Hepatocyte (in vitro differentiated cells): ENCODE measurements around the gene TRAM2. TPM values are rescaled to one million over a fixed set of nuclear protein-coding genes. Genes with fewer than 3 reads are reported as not detected.

Source experiments
- DNase-seq: peaks from one replicate; pipeline ENCODE4 v3.0.0-alpha.2; 2016; ENCODE audit warnings: low spot score
- H2AFZ ChIP-seq: fragments of 200-600 bp; sonication (generic); 2 replicates; pipeline ENCODE4 v1.6.0; 2016; ENCODE audit warnings: antibody characterized with exemption, mild to moderate bottlenecking
- H3K27ac ChIP-seq: fragments of 200-600 bp; sonication (generic); 2 replicates; pipeline ENCODE4 v1.5.1; 2016; ENCODE audit warnings: mild to moderate bottlenecking
- H3K27me3 ChIP-seq: fragments of 200-600 bp; sonication (generic); 2 replicates; pipeline ENCODE4 v1.6.1; 2016
- H3K36me3 ChIP-seq: fragments of 200-600 bp; sonication (generic); replicated peaks from 2 replicates; pipeline ENCODE4 v1.5.1; 2016; ENCODE audit warnings: low read depth; ENCODE audit not compliant: insufficient read depth
- H3K4me1 ChIP-seq: fragments of 200-600 bp; sonication (generic); 2 replicates; pipeline ENCODE4 v1.5.1; 2016; ENCODE audit warnings: mild to moderate bottlenecking, moderate library complexity; ENCODE audit not compliant: insufficient read depth
- H3K4me2 ChIP-seq: fragments of 200-600 bp; sonication (generic); 2 replicates; pipeline ENCODE4 v1.6.0; 2016
- H3K4me3 ChIP-seq: fragments of 200-600 bp; sonication (generic); 2 replicates; pipeline ENCODE4 v1.5.1; 2016; ENCODE audit warnings: mild to moderate bottlenecking
- H3K79me2 ChIP-seq: fragments of 200-600 bp; sonication (generic); 2 replicates; pipeline ENCODE4 v1.6.0; 2017; ENCODE audit warnings: mild to moderate bottlenecking
- H3K9me2 ChIP-seq: fragments of 200-600 bp; sonication (generic); replicated peaks from 2 replicates; pipeline ENCODE4 v1.6.0; 2017; ENCODE audit warnings: mild to moderate bottlenecking; ENCODE audit not compliant: insufficient read depth
- H3K9me3 ChIP-seq: fragments of 200-600 bp; sonication (generic); 2 replicates; pipeline ENCODE4 v1.5.1; 2016; ENCODE audit warnings: low read depth, mild to moderate bottlenecking
- H4K20me1 ChIP-seq: fragments of 200-600 bp; sonication (generic); 2 replicates; pipeline ENCODE4 v1.6.0; 2016; ENCODE audit warnings: mild to moderate bottlenecking; ENCODE audit not compliant: insufficient read depth, poor library complexity, severe bottlenecking
- EZH2 ChIP-seq: fragments of 200-600 bp; sonication (generic); IDR thresholded peaks from 2 replicates; pipeline ENCODE4 v1.6.1; 2016; ENCODE audit warnings: antibody characterized with exemption, mild to moderate bottlenecking, borderline replicate concordance
- EZH2phosphoT487 ChIP-seq: fragments of 200-600 bp; sonication (generic); IDR thresholded peaks from one replicate; pipeline ENCODE4 v1.6.1; 2018; ENCODE audit warnings: antibody characterized with exemption, mild to moderate bottlenecking, low read depth, moderate library complexity; ENCODE audit not compliant: unreplicated experiment, severe bottlenecking
- WGBS: methylation state at CpG from one replicate; pipeline ENCODE4 v1.1.6; 2016; ENCODE audit warnings: low lambda C conversion rate; ENCODE audit errors: missing lambda C conversion rate; 5-methylcytosine and 5-hydroxymethylcytosine counted together
- polyA plus RNA-seq: library from polyadenylated mRNA; unstranded; fragments of >200 nt; fragmentation: Nextera tagmentation; extraction: Ambion mirVana; gene quantifications from 2 replicates; pipeline ENCODE4 v1.2.1, GENCODE V29; 2016
- total RNA-seq: library from RNA; depleted of rRNA; stranded (reverse); fragments of >200 nt; gene quantifications from 2 replicates; pipeline ENCODE4 v1.2.3, GENCODE V29; 2014
- TF ChIP-seq, protein P1 (sequence below): fragments of 200-600 bp; sonication (generic); IDR thresholded peaks from 2 replicates; pipeline ENCODE4 v1.5.1; 2016; ENCODE audit warnings: antibody characterized with exemption, mild to moderate bottlenecking; ENCODE audit not compliant: poor library complexity

TRAM2 gene
- total and polyA plus RNA-seq, 2 experiments from 2014 or later = 29.6 to 47.6 TPM

DNA sequence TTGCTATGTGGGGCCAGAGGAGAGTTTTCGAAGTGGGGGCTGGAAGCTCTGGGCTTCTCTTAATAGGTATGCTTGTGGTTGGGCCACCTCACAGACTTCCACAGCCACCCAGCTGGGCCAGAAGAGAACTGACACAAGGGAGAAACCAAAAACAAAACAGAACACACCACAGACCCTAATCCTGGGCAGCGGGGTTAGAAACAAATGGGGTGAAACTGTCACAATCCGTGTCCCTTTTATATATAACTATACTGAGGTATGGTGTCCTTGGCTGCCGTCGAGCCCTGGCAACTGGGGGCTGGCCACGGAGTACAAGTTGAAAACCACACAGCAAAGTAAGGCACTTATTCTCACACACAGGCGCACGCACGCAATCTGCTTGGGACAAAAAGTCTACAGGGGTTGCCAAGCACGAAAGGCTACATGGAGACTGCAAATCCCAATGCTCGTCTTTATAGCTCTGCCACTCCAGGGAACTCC, 78.3 kb downstream of the TRAM2 start:
- DNase-seq = no peak
- Histone ChIP-seq H3K4me3 (no peak overlapping the region), H3K79me2 (no peaks in the 10 kb centered on the region), H3K4me2 (no peak overlapping the region), H3K27ac (no peak overlapping the region), H3K9me3 (no peaks in the 10 kb centered on the region), H4K20me1 (no peaks in the 10 kb centered on the region), H3K9me2 (no peaks in the 10 kb centered on the region), H3K4me1 (no peaks in the 10 kb centered on the region), H3K27me3 (no peaks in the 10 kb centered on the region), H3K36me3 (no peaks in the 10 kb centered on the region), H2AFZ (no peak overlapping the region)
- TF ChIP-seq EZH2 (no peak), EZH2phosphoT487 (no peak)
- TF ChIP-seq, protein P1, sequence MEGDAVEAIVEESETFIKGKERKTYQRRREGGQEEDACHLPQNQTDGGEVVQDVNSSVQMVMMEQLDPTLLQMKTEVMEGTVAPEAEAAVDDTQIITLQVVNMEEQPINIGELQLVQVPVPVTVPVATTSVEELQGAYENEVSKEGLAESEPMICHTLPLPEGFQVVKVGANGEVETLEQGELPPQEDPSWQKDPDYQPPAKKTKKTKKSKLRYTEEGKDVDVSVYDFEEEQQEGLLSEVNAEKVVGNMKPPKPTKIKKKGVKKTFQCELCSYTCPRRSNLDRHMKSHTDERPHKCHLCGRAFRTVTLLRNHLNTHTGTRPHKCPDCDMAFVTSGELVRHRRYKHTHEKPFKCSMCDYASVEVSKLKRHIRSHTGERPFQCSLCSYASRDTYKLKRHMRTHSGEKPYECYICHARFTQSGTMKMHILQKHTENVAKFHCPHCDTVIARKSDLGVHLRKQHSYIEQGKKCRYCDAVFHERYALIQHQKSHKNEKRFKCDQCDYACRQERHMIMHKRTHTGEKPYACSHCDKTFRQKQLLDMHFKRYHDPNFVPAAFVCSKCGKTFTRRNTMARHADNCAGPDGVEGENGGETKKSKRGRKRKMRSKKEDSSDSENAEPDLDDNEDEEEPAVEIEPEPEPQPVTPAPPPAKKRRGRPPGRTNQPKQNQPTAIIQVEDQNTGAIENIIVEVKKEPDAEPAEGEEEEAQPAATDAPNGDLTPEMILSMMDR = no peak
- WGBS = 92% methylated on average over 11 of the region's 11 CpGs

GRCh38 chr6:52497652-52498408, 79.0 kb downstream of the TRAM2 start:
- H4K20me1 ChIP-seq = no peaks in the 10 kb centered on the region
- H3K36me3 ChIP-seq = no peaks in the 10 kb centered on the region
- no peaks in the 10 kb centered on the region for H3K4me1 ChIP-seq
- H3K9me2 ChIP-seq = no peaks in the 10 kb centered on the region
- no peaks in the 10 kb centered on the region for H3K79me2 ChIP-seq
- no peak for TF ChIP-seq EZH2
- TF ChIP-seq EZH2phosphoT487 = no peak
- TF ChIP-seq, protein P1 = no peak
- no peak for DNase-seq
- no peaks in the 10 kb centered on the region for H3K9me3 ChIP-seq
- no peak overlapping the region for H3K4me2 ChIP-seq
- 81% methylated on average over 14 of the region's 14 CpGs for WGBS
- no peak overlapping the region for H2AFZ ChIP-seq
- H3K27me3 ChIP-seq = no peaks in the 10 kb centered on the region
- no peak overlapping the region for H3K4me3 ChIP-seq
- H3K27ac ChIP-seq = no peak overlapping the region

GRCh38 chr6:52496631-52497030, 80.2 kb downstream of the TRAM2 start:
- TF ChIP-seq, protein P1 = no peak
- TF ChIP-seq EZH2phosphoT487 (no peak), EZH2 (no peak)
- 93% methylated on average over 2 of the region's 2 CpGs for WGBS
- Histone ChIP-seq H2AFZ (no peak overlapping the region), H4K20me1 (no peaks in the 10 kb centered on the region), H3K79me2 (no peaks in the 10 kb centered on the region), H3K27ac (no peak overlapping the region), H3K4me2 (no peak overlapping the region), H3K27me3 (no peaks in the 10 kb centered on the region), H3K9me3 (no peaks in the 10 kb centered on the region), H3K4me3 (no peak overlapping the region), H3K9me2 (no peaks in the 10 kb centered on the region), H3K36me3 (no peaks in the 10 kb centered on the region), H3K4me1 (no peaks in the 10 kb centered on the region)
- no peak for DNase-seq
